ENCODE data around the gene LRIT1. TPM values are rescaled to one million over a fixed set of nuclear protein-coding genes. Genes with fewer than 3 reads are reported as not detected.
"Not testable (repeated sequence)": the region's sequence is repeated elsewhere in the genome, so short reads cannot be mapped to it uniquely, and the experiment has no call there.

The LRIT1 gene
- total RNA-seq (2014; rRNA removed; shearing (Covaris generic)) = not detected in 2 replicates

GRCh38 chr10:84241185-84241790 lies at the start of gene LRIT1:
TSS of gene LRIT1 (minus strand) at chr10:84241546. CDS start at chr10:84241439, 107 bp downstream.
- DNase-seq (ENCODE audit: low spot score) = no peak

DNA sequence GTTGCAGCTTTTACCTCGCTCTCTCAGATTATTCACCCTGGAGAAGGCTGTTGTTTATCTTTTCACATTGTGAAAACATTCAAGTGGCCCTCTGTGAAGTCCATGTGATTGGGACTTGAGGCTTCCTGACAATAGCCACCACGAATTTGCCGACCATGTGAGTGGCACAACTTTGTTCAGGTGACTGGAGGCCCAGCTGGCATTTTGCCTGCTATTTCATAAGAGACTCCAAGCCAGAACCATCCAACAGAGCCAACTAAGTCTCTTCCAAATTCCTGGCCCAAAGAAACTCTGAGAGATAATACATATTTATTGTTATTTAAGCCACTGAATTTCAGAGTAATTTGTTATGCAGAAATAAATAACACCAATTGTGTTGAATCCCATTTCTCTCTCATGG lies 48.9 kb upstream of the LRIT1 start:
- no peak for DNase-seq (ENCODE audit: low spot score)

- no peak for DNase-seq (ENCODE audit: low spot score)
These were observed 48.3 kb upstream of the LRIT1 start for GRCh38 chr10:84289521-84290200.

GRCh38 chr10:84288151-84288550 lies 46.8 kb upstream of the LRIT1 start:
- DNase-seq (ENCODE audit: low spot score) = no peak

DNA sequence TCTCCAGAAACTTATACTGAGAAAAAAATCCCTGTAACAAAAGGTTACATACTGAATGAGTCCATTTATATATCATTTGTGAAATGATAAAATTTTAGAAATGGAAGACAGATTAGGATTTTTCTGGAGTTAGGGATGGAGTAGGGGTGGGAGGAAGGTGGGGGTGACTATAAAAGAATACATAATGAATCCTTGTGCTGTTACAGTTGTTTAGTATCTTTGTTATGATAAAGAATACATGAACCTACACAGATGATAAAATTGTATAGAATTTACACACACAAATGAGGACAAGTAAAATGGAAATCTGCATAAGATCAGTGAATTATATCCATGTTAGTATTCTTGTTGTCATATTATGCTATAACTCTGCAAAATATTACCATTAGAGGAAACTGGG lies 45.3 kb upstream of the LRIT1 start:
- DNase-seq (ENCODE audit: low spot score) = no peak

DNA sequence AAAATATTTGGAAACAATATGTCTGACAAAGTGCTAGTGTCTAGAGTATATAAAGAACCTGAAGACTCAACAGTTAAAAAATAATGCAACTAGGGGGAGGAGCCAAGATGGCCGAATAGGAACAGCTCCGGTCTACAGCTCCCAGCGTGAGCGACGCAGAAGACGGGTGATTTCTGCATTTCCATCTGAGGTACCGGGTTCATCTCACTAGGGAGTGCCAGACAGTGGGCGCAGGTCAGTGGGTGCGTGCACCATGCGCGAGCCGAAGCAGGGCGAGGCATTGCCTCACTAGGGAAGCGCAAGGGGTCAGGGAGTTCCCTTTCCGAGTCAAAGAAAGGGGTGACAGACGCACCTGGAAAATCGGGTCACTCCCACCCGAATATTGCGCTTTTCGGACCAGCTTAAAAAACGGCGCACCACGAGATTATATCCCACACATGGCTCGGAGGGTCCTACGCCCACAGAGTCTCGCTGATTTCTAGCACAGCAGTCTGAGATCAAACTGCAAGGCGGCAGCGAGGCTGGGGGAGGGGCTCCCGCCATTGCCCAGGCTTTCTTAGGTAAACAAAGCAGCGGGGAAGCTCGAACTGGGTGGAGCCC lies 38.6 kb upstream of the LRIT1 start:
- not testable (repeated sequence) for DNase-seq (ENCODE audit: low spot score)

- peak; percentile 35 for DNase-seq (ENCODE audit: low spot score)
These were observed 29.4 kb upstream of the LRIT1 start for GRCh38 chr10:84270708-84271107.

GRCh38 chr10:84269773-84270172 lies 28.4 kb upstream of the LRIT1 start:
- DNase-seq (ENCODE audit: low spot score) = no peak

- no peak for DNase-seq (ENCODE audit: low spot score)
These were observed 27.8 kb upstream of the LRIT1 start for GRCh38 chr10:84269162-84269561.

- peak; percentile 52 for DNase-seq (ENCODE audit: low spot score)
These were observed 26.3 kb upstream of the LRIT1 start for GRCh38 chr10:84267503-84268126.

GRCh38 chr10:84265418-84265817 lies 24.1 kb upstream of the LRIT1 start:
- no peak for DNase-seq (ENCODE audit: low spot score)

- DNase-seq (ENCODE audit: low spot score) = peak; percentile 72
These were observed 23.3 kb upstream of the LRIT1 start for GRCh38 chr10:84264611-84265141.

DNA sequence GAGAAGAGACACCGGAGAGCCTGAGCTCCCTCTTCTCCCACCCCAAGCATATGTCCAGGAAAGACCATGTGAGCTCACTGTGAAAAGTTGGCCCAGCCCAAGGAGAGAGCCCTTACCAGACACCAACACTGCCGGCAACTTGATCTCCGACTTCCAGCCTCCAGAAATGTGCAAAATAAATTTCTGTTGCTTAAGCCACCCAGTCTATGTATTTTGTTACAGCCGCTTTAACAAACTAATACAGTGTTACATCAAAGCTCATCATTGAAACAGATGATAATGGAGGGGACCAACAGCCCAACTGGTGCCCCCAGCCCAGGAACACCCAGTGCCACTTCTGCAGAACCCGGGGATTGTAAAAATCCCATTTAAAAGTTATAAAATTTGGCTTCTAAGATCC lies 22.4 kb upstream of the LRIT1 start:
- DNase-seq (ENCODE audit: low spot score) = no peak

DNA sequence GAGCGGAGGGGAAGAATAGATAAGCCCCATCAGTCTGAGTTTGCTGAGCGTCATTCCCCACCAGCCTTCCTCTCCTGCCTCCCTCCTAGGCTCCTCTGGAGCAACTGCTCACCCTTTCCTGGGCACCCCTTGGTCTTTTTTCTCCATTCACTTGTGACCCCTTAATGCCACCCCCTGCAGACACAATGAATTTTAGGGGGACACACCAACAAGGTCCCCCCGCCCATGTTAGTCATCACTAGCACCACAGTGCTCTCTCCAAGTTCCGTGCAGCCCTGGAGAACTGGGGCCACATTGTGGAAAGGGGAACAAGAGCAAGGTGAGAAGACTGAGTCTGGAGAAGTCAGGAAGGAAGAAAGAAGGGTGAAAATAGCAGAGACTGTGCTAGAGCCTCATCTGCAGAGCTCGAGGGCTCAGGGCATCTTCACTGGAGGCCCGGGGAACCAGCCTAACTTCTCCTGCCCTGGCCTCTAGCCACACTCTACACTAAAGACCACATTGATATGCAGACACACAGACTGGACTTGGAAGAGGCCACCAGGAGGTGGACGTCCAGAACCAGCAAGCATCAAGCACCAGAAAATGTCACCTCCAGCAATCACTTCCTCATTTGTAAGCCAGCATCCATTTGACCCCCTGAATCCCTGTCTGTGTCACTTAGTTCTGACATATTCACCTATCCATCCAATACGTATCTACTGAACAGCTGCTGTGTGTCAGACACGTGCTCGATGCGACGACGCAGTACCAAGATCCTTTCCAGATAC lies 21.0 kb upstream of the LRIT1 start:
- DNase-seq (ENCODE audit: low spot score) = no peak

GRCh38 chr10:84261236-84261915 lies 20.0 kb upstream of the LRIT1 start:
- no peak for DNase-seq (ENCODE audit: low spot score)

GRCh38 chr10:84258034-84258695 lies 16.8 kb upstream of the LRIT1 start:
- no peak for DNase-seq (ENCODE audit: low spot score)

DNA sequence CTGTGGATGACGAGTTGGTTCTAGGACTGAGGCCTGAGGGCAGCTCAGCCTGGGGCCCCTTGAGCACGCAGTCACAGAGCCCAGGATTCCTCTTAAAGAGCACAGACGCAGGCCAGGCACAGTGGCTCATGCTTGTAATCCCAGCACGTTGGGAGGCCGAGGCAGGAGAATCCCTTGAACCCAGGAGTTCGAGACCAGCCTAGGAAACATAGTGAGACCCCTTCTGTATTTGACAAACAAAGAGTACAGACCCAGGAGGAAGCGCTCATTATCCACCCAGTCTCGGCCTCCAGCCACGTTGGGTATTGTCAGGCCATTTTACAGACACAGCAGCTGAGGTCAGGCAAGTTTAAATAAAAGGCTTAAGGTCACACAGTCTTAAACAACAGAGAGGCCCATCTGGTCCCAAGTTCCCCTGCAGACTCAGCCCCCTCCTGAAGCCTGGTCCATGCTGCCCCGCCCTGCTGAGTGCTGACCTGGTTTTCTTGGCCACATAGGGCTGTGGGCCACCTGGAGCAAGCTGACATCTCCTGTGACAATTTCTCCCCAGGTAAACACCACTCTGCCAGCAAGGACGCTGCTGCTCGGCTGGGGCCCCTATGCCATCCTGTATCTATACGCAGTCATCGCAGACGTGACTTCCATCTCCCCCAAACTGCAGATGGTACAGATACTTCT lies 16.1 kb upstream of the LRIT1 start:
- no peak for DNase-seq (ENCODE audit: low spot score)

- DNase-seq (ENCODE audit: low spot score) = no peak
These were observed 15.4 kb upstream of the LRIT1 start for GRCh38 chr10:84256510-84257342.
